Activated CD4-positive, alpha-beta T cell treated with anti-CD3 and anti-CD28 coated beads, Interleukin-2, Interleukin-6, amounts not matched to agents 100 ng/mL and 50 ng/mL, durations not matched to agents 16 hours and 8 hours (primary cell): Measurements from ENCODE around the gene RPRD1B.
"Not testable (repeated sequence)": the region's sequence is repeated elsewhere in the genome, so short reads cannot be mapped to it uniquely, and the experiment has no call there.

Experiments
- DNase-seq: peaks from one replicate; pipeline ENCODE4 v3.0.0-alpha.2; 2020

The RPRD1B gene

GRCh38 chr20:38001981-38002380 is 31.6 kb upstream of the RPRD1B start:
- peak; percentile 49 for DNase-seq

GRCh38 chr20:38002422-38002821 is 31.1 kb upstream of the RPRD1B start:
- DNase-seq = no peak

- DNase-seq = no peak
Observed at GRCh38 chr20:38004416-38004815, 29.1 kb upstream of the RPRD1B start.

GRCh38 chr20:38005903-38006302 is 27.6 kb upstream of the RPRD1B start:
- peak; percentile 58 for DNase-seq

- DNase-seq = no peak
Observed at GRCh38 chr20:38007526-38007925, 26.0 kb upstream of the RPRD1B start.

DNA sequence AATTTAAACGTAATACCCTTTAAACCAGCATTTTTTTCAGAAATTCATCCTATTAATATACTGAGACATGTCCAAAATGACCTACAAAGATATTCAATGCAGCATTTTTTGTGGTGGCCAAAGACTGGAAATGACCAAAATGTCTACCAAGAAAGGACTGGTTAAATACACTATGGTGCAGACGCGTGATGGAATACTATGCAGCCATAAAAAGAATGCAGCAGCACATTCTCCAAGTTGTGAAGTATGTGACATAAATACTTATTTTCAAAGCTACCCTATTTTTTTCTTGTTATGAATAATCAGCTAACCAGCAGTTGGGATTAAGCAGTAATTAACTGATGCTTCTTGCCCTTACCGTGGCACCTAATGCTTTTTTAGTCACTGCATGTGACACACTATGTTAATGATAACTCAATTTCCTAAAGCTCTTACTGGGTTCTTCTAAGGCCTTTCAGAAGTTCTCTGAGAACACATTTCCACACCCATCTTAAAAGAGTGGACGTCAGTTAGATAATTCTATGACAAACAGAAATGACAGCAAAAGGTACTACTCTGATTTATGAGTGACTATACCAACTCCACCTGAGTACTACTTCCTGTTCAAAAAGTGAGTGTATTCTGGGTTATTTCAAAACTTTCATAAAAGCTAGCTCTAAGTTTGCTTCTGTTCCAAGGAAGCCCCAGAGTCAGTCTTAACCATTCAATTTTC is 25.2 kb upstream of the RPRD1B start:
- no peak for DNase-seq

- DNase-seq = not testable (repeated sequence)
Observed at GRCh38 chr20:38009416-38009815, 24.1 kb upstream of the RPRD1B start.

- no peak for DNase-seq
Observed at GRCh38 chr20:38011696-38012095, 21.9 kb upstream of the RPRD1B start.

DNA sequence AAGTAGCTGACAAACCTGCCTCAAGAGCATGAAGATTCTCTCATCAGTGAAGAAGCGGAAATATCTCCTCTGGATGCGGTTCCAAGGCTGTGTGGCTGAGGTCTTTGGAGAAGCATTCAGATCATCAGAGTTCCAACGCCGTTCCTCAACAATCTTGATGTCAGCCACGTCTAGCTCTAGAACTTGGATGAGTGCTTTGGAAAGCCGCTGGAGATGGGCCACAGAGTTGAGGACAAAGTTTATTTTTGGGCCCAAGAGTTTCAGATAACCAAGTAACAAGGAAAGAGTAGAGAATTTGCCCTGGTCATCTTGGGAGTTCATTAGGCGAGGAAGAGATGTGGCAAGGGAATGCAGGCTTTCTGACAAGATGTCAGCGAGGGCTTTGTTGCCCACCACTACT is 21.2 kb upstream of the RPRD1B start:
- no peak for DNase-seq

DNA sequence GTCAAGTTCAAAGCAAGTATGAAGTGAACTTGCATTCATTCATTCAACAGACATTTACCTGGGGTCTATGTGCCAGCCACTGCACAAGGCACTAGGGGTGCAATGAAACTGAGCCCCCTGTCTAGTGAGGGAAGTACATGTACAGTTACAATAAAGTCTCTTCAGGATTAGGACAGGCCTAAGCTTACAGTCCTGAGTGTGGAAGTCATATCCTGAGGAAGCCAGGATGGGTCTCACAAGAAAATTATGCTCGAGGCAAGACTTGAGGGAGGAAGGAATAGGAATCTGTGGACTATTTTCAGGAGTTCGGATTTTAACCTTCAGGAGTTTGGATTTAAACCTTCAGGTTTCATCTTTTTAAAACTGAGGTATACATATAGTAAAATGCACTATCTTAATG is 19.7 kb upstream of the RPRD1B start:
- no peak for DNase-seq

DNA sequence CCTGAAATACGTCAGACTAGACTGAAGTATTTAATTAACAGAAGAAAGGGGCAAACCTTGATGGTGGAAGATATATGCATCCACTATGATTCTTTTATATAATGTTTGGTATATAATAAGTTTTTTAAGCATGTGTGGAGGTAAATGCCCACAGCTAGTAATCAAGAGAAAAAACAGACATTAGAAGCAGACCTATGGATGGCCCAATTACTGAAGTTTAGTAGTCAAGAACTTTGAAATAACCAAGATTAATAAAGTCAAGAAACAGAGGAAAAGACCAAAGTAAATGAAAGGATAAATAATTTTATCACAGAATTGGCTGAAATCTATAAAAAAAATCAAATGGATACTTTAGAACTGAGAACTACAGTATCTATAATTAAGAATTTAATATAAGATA is 15.6 kb upstream of the RPRD1B start:
- no peak for DNase-seq

- DNase-seq = no peak
Observed at GRCh38 chr20:38018385-38018784, 15.2 kb upstream of the RPRD1B start.

DNA sequence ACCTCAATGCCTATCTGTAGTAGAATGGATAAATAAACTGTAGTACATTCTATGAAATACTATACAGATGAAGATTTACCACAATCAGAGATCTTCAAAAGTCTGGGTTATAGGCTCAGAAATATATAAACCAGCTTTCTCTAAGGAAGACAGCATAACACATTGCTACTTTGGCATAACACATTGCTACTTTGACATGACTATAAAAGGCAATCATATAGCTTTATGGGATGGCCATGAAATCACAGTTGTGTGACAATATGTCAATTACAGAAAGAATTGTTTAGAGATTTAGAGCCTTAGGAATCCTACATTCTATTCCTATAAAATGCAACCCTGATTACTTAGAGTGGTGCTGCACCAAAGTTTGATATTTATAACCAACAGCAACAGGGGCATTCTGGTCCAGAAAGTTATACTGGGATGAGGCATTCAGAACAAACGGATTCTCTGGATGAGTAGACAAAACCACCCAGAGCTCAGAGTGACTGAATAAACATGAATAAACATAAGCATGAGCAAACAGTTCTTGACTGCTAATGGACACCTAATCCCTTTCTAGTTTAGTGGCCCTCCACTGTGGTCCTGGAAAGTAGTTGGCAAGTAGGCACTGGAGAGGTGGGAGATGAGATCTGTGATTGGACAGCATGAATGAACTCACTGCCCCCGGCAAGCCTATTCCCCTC is 12.3 kb upstream of the RPRD1B start:
- peak; percentile 25 for DNase-seq

- DNase-seq = no peak
Observed at GRCh38 chr20:38023181-38024001, 10.2 kb upstream of the RPRD1B start.

DNA sequence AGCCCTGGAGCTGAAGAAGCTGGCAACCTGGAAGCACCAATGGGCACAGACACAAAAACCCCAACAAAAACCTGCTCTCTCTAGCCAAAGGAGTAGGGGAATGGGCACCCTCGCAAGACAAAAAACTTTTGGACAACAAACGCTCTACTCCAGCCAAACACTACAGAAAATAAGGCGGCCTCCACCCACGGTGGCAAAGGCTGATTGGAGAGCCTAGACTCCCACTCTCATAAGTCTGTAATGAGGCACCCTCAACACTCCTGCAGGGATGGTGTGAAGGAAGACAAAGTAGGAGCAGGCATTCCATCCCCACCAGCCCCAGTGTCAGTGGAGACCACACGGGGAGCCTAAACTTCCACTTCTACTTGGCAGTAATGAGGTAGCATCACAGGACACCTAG is 9.1 kb upstream of the RPRD1B start:
- DNase-seq = no peak

- no peak for DNase-seq
Observed at GRCh38 chr20:38029453-38029852, 4.1 kb upstream of the RPRD1B start.

DNA sequence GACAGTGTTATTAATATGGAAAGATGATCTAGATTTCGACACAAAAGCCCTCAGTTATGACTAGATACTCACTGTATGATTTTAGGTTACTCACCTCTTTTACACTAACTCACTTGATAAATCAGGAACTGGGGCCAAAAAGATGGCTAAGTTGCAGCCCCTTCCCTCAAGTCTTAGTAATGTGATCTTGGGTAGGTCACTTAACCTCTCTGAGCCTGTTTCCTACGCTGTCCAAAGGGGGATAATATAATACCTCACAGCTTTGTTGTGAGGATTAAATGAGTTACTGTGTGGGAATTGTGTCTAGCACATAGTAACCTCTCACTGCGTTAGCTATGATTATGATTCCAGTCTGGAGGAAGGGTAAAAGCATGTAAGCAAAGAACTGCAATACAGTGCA is 1.6 kb upstream of the RPRD1B start:
- no peak for DNase-seq

- DNase-seq = no peak
Observed at GRCh38 chr20:38032585-38033329, 789 bp upstream of the RPRD1B start.

GRCh38 chr20:38034108-38034649 is 633 bp downstream of the RPRD1B start:
- no peak for DNase-seq

DNA sequence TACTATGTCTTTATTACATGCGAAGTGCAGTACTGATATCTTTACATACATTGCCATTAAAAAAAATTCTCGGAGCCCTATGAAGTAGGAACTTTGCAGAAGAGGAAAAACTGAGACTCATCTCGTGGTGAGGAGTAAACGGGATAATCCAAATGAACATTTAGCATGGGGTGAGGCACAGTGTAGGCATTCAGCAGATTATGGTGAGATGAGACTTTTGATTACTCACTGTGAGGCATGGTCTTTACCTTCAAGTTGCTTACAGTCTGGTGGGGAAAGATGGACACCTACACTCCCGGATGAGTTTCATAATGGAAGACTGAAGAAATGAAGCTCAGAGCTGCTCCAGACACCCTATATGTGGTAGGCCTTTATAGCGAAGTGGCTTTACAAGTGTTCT is 1.4 kb downstream of the RPRD1B start:
- no peak for DNase-seq

DNA sequence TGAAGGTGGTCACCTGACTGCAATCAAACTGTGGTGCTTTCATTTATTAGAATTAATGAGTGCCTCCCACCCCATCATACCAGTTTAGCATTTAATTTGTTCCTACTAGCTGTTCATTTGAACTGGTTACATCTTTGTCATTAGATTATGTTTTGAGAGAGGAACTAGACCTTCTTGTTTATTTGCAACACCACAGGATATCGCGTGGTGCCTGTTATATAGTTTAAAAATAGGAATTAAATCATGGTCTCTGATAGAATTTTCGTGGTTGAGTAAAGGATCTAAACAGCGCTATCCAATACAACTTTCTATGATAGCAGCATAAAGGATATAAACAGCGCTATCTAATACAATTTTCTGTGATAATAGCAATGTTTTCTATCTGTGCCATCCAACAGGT is 2.8 kb downstream of the RPRD1B start:
- no peak for DNase-seq

DNA sequence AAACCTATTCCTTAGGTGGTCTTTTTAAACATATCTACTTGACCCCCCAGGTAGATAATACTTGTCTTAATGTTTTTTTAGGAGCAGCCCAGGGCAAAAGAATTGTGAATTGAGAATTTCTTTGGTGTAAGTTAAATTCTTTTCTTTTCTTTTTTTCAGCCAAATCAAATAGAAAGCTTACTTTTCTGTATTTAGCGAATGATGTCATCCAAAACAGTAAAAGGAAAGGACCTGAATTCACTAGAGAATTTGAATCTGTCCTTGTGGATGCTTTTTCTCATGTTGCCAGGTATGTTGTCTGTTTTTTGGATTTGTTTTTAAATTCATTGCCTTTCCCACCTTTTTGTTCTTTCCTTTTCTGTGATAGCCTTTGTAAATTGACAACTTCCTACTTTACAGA is 6.7 kb downstream of the RPRD1B start:
- DNase-seq = no peak
